ENCODE measurements around the gene ZBTB12. TPM values are rescaled to one million over a fixed set of nuclear protein-coding genes. Genes with fewer than 3 reads are reported as not detected.

ZBTB12 gene
- total RNA-seq, 1 experiment from 2014 or later: 16.2 TPM

- no peaks in the 10 kb centered on the region for H3K36me3 ChIP-seq (ENCODE audit: low read depth)
- no peaks in the 10 kb centered on the region for H3K9me2 ChIP-seq (ENCODE audit: insufficient read depth)
- ChIA-PET CTCF (no interaction called here), POLR2A (ENCODE audit: unreplicated experiment) (interaction anchor here (0.6 to 1.1 kb wide), 2 partner anchors 10 to 47 kb away, joined by 5 to 6 read pairs; partner anchors contain the start of genes HSPA1A and HSPA1L)
- no peak overlapping the region for H3K27ac ChIP-seq
- peak overlapping the region; percentile 96 for H3K4me2 ChIP-seq
- H3K27me3 ChIP-seq (ENCODE audit: insufficient read depth, low read depth): no peaks in the 10 kb centered on the region
- TSS peak; percentile 50 for BruUV-seq (replicated peaks)
- H2AFZ ChIP-seq: peak overlapping the region; percentile 78
- intact Hi-C loops (cut with micrococcal nuclease; ENCODE audit: unreplicated experiment): loop anchor here (1.0 to 2.0 kb wide), 2 partner anchors 27 to 69 kb away; no protein-coding TSS in a partner anchor
- H3K79me2 ChIP-seq (ENCODE audit: low read depth): no peaks in the 10 kb centered on the region
- DNase-seq: no peak
- H3K4me3 ChIP-seq: peak overlapping the region; percentile 65
- no peaks in the 10 kb centered on the region for H3K9me3 ChIP-seq (ENCODE audit: insufficient read depth, low read depth)
- H3K4me1 ChIP-seq (replicated peaks; ENCODE audit: insufficient read depth): peaks cover 23% of the 10 kb centered on the region
- TF ChIP-seq, protein P1, sequence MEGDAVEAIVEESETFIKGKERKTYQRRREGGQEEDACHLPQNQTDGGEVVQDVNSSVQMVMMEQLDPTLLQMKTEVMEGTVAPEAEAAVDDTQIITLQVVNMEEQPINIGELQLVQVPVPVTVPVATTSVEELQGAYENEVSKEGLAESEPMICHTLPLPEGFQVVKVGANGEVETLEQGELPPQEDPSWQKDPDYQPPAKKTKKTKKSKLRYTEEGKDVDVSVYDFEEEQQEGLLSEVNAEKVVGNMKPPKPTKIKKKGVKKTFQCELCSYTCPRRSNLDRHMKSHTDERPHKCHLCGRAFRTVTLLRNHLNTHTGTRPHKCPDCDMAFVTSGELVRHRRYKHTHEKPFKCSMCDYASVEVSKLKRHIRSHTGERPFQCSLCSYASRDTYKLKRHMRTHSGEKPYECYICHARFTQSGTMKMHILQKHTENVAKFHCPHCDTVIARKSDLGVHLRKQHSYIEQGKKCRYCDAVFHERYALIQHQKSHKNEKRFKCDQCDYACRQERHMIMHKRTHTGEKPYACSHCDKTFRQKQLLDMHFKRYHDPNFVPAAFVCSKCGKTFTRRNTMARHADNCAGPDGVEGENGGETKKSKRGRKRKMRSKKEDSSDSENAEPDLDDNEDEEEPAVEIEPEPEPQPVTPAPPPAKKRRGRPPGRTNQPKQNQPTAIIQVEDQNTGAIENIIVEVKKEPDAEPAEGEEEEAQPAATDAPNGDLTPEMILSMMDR (conservative IDR thresholded peaks at IDR 0.05): no peak
- TF ChIP-seq EZH2 (IDR thresholded peaks at IDR 0.05; ENCODE audit: low read depth): no peak
- H4K20me1 ChIP-seq (ENCODE audit: insufficient read depth): no peaks in the 10 kb centered on the region
- peaks cover 22% of the 10 kb centered on the region for H3F3A ChIP-seq (ENCODE audit: insufficient read depth, low read depth)
Observed at GRCh38 chr6:31861919-31862343, 40.0 kb downstream of the ZBTB12 start.

DNA sequence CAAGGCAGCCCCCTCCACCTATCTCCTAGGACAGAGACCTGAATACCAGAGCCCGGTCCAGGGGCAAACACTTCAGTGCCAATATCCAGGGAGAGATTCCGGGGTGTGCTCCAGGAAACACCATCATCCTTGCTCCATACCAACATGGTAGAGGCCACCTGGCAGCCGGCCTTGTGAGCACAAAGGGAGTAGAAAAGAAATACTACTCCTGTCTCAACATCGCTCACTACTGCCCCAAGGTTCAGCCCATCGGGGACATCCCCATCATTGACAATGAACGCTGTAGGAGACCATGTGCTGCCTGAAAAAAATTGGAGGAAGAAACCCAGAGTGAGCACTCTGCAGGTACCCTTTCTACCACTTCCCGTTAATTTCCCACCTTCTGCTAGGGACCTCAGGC, 40.7 kb downstream of the ZBTB12 start:
- BruUV-seq (replicated peaks): no TSS peak
- Histone ChIP-seq H3K27ac (no peak overlapping the region), H3K36me3 (ENCODE audit: low read depth) (no peaks in the 10 kb centered on the region), H3K79me2 (ENCODE audit: low read depth) (no peaks in the 10 kb centered on the region), H3K9me3 (ENCODE audit: insufficient read depth, low read depth) (no peaks in the 10 kb centered on the region), H2AFZ (no peak overlapping the region), H4K20me1 (ENCODE audit: insufficient read depth) (no peaks in the 10 kb centered on the region), H3K4me3 (no peak overlapping the region), H3K27me3 (ENCODE audit: insufficient read depth, low read depth) (no peaks in the 10 kb centered on the region), H3K4me1 (replicated peaks; ENCODE audit: insufficient read depth) (peaks cover 23% of the 10 kb centered on the region), H3K9me2 (ENCODE audit: insufficient read depth) (no peaks in the 10 kb centered on the region), H3K4me2 (no peak overlapping the region), H3F3A (ENCODE audit: insufficient read depth, low read depth) (peaks cover 22% of the 10 kb centered on the region)
- TF ChIP-seq EZH2 (IDR thresholded peaks at IDR 0.05; ENCODE audit: low read depth): no peak
- TF ChIP-seq, protein P1 (conservative IDR thresholded peaks at IDR 0.05): no peak
- DNase-seq: no peak
- ChIA-PET CTCF (no interaction called here), POLR2A (ENCODE audit: unreplicated experiment) (no interaction called here)
- intact Hi-C loops (cut with micrococcal nuclease; ENCODE audit: unreplicated experiment): no loop called here

GRCh38 chr6:31860349-31860748, 41.5 kb downstream of the ZBTB12 start:
- no peaks in the 10 kb centered on the region for H3K9me3 ChIP-seq (ENCODE audit: insufficient read depth, low read depth)
- no peaks in the 10 kb centered on the region for H3K9me2 ChIP-seq (ENCODE audit: insufficient read depth)
- H2AFZ ChIP-seq: no peak overlapping the region
- H4K20me1 ChIP-seq (ENCODE audit: insufficient read depth): no peaks in the 10 kb centered on the region
- H3K4me3 ChIP-seq: no peak overlapping the region
- no peaks in the 10 kb centered on the region for H3K27me3 ChIP-seq (ENCODE audit: insufficient read depth, low read depth)
- H3K4me2 ChIP-seq: no peak overlapping the region
- TF ChIP-seq, protein P1 (conservative IDR thresholded peaks at IDR 0.05): no peak
- no peak for TF ChIP-seq EZH2 (IDR thresholded peaks at IDR 0.05; ENCODE audit: low read depth)
- no TSS peak for BruUV-seq (replicated peaks)
- no peaks in the 10 kb centered on the region for H3K79me2 ChIP-seq (ENCODE audit: low read depth)
- CTCF ChIA-PET: no interaction called here
- intact Hi-C loops (cut with micrococcal nuclease; ENCODE audit: unreplicated experiment): no loop called here
- H3K27ac ChIP-seq: no peak overlapping the region
- POLR2A ChIA-PET (ENCODE audit: unreplicated experiment): no interaction called here
- H3K4me1 ChIP-seq (replicated peaks; ENCODE audit: insufficient read depth): peaks cover 19% of the 10 kb centered on the region
- H3K36me3 ChIP-seq (ENCODE audit: low read depth): no peaks in the 10 kb centered on the region
- DNase-seq: no peak
- peaks cover 19% of the 10 kb centered on the region; the same call in 1 of the 2 replicates for H3F3A ChIP-seq (ENCODE audit: insufficient read depth, low read depth)

Measured in PC-9 (cell line).